Endothelial cell of umbilical vein (primary cell): ENCODE data around the gene C6orf89. TPM values are rescaled to one million over a fixed set of nuclear protein-coding genes. Genes with fewer than 3 reads are reported as not detected.

Source experiments
- BruUV-seq: library from RNA; stranded (reverse); fragments of 400-500 nt; replicated peaks from 2 replicates; lab custom pipeline; 2021; lab: Mats Ljungman, UMichigan
- CTCF ChIA-PET: fragments of 300-600, 350-600 bp; sonication (Branson Sonifier 250); formaldehyde crosslinking; loops from one replicate; lab custom pipeline; 2021; ENCODE audit warnings: antibody characterized with exemption, inconsistent platforms; lab: Charles Lee
- POLR2A ChIA-PET: fragments of 300-600, 350-600 bp; sonication (Branson Sonifier 250); formaldehyde crosslinking; loops from one replicate; lab custom pipeline; 2021; ENCODE audit warnings: antibody characterized with exemption, inconsistent platforms; lab: Charles Lee
- DNase-seq: peaks from one replicate; pipeline ENCODE4 v3.0.0-alpha.2; 2011; ENCODE audit warnings: low read depth, low spot score
- FAIRE-seq: peaks from 2 replicates; lab custom pipeline; 2011; peaks lifted over from hg19 to GRCh38; lab: Jason Lieb, UNC
- H2AFZ ChIP-seq: 2 replicates; pipeline ENCODE4 v1.6.0; 2012; ENCODE audit warnings: low read depth, low read length, control low read depth, inconsistent platforms
- H3K27ac ChIP-seq: 2 replicates; pipeline ENCODE4 v1.5.1; 2011; ENCODE audit warnings: low read depth, mild to moderate bottlenecking, control low read depth, low read length, moderate library complexity; ENCODE audit not compliant: insufficient read depth
- H3K27me3 ChIP-seq, 2 experiments: 2 replicates each; pipeline versions ENCODE4 v1.6.0 to v1.6.1; 2011; ENCODE audit warnings: low read length in 2 of 2, mixed read lengths in 1 of 2; ENCODE audit not compliant: control insufficient read depth in 2 of 2, insufficient read depth in 2 of 2
- H3K36me3 ChIP-seq, 2 experiments: 2 replicates in 1 of 2; 3 replicates in 1 of 2; pipeline ENCODE4 v1.5.1; 2011; ENCODE audit warnings: low read length in 2 of 2, mild to moderate bottlenecking in 1 of 2, moderate library complexity in 1 of 2; ENCODE audit not compliant: control insufficient read depth in 2 of 2, insufficient read depth in 2 of 2; ENCODE audit errors: extremely low read depth in 1 of 2
- H3K4me1 ChIP-seq: 3 replicates; pipeline ENCODE4 v1.5.1; 2011; ENCODE audit warnings: mild to moderate bottlenecking, low read length; ENCODE audit not compliant: control insufficient read depth, insufficient read depth; ENCODE audit errors: extremely low read depth
- H3K4me2 ChIP-seq: 2 replicates; pipeline ENCODE4 v1.6.1; 2011; ENCODE audit warnings: low read length, control low read depth, mixed read lengths; ENCODE audit not compliant: insufficient read depth
- H3K4me3 ChIP-seq, 3 experiments: fragments of 200-600 bp in 1 of 3; sonication (generic), shearing (Covaris generic) in 1 of 3; replicated peaks in 1 of 3; 2 replicates each; pipeline ENCODE4 v1.5.1; 2011 to 2016; ENCODE audit warnings: control low read depth in 3 of 3, low read length in 3 of 3, mild to moderate bottlenecking in 2 of 3, inconsistent platforms in 1 of 3, low read depth in 1 of 3, moderate library complexity in 1 of 3; ENCODE audit not compliant: insufficient read depth in 1 of 3
- H3K79me2 ChIP-seq: 2 replicates; pipeline ENCODE4 v1.6.0; 2012; ENCODE audit warnings: low read length, inconsistent platforms; ENCODE audit not compliant: control insufficient read depth, insufficient read depth
- H3K9ac ChIP-seq: replicated peaks from 2 replicates; pipeline ENCODE3; 2011; ENCODE audit warnings: low read length, control low read depth; ENCODE audit not compliant: insufficient read depth; ENCODE audit errors: extremely low read depth
- H3K9me1 ChIP-seq: replicated peaks from 3 replicates; pipeline ENCODE4 v1.6.0; 2011; ENCODE audit warnings: mild to moderate bottlenecking, low read length; ENCODE audit not compliant: control insufficient read depth, insufficient read depth; ENCODE audit errors: extremely low read depth
- H3K9me3 ChIP-seq: replicated peaks from 2 replicates; pipeline ENCODE4 v1.5.1; 2012; ENCODE audit warnings: low read length, inconsistent platforms; ENCODE audit not compliant: control insufficient read depth, insufficient read depth
- H4K20me1 ChIP-seq: replicated peaks from 2 replicates; pipeline ENCODE3; 2011; ENCODE audit warnings: mild to moderate bottlenecking, low read length; ENCODE audit not compliant: control insufficient read depth, insufficient read depth; ENCODE audit errors: extremely low read depth
- EZH2 ChIP-seq: IDR thresholded peaks from 2 replicates; pipeline ENCODE4 v1.6.1; 2012; ENCODE audit warnings: borderline replicate concordance, low read depth, mild to moderate bottlenecking, moderate library complexity, low read length, inconsistent platforms; ENCODE audit not compliant: severe bottlenecking
- FOS ChIP-seq: IDR thresholded peaks from 2 replicates; pipeline ENCODE4 v1.6.1; 2011; ENCODE audit warnings: mild to moderate bottlenecking, low read length, moderate library complexity, borderline replicate concordance; ENCODE audit not compliant: insufficient read depth
- GATA2 ChIP-seq: IDR thresholded peaks from 2 replicates; pipeline ENCODE4 v1.7.0; 2011; ENCODE audit warnings: low read depth, mild to moderate bottlenecking, moderate library complexity, mixed read lengths, low read length; ENCODE audit not compliant: insufficient read length, insufficient read depth
- JUN ChIP-seq: IDR thresholded peaks from 2 replicates; pipeline ENCODE4 v1.6.1; 2011; ENCODE audit warnings: borderline replicate concordance, low read depth; ENCODE audit not compliant: insufficient read length, insufficient read depth
- MYC ChIP-seq: IDR thresholded peaks from one replicate; pipeline ENCODE4 v1.6.1; 2011; ENCODE audit warnings: mild to moderate bottlenecking, low read depth, low read length
- POLR2A ChIP-seq: IDR thresholded peaks from 2 replicates; pipeline ENCODE4 v1.6.1; 2012; ENCODE audit warnings: low read depth, mild to moderate bottlenecking, control low read depth, low read length
- POLR2AphosphoS5 ChIP-seq: IDR thresholded peaks from 2 replicates; pipeline ENCODE4 v1.6.1; 2012; ENCODE audit warnings: low read depth, mild to moderate bottlenecking, control low read depth, low read length, moderate library complexity; ENCODE audit not compliant: insufficient read depth
- dilution Hi-C: fragments of 300-500 bp; cut with MboI; formaldehyde crosslinking; loops from one replicate; pipeline ENCODE4 v1.15.0; 2019; ENCODE audit warnings: low sequenced_read_pairs; ENCODE audit not compliant: extremely low pct_ligation_motif_present
- intact Hi-C: fragments of 100-400 bp; cut with micrococcal nuclease; formaldehyde crosslinking; loops from one replicate; pipeline ENCODE4 v1.10.0; 2022
- polyA plus RNA-seq, 4 experiments: library from polyadenylated mRNA; depleted of rRNA in 3 of 4; stranded (reverse) in 3 of 4; unstranded in 1 of 4; fragments of >200 nt; gene quantifications; 2 replicates each; pipeline versions ENCODE4 v1.2.1 to v1.2.3, GENCODE V29; 2011 to 2012; ENCODE audit warnings: missing spikeins in 1 of 4
- total RNA-seq: library from RNA; stranded (reverse); gene quantifications from 2 replicates; pipeline ENCODE4 v1.2.3, GENCODE V29; 2021
- TF ChIP-seq, protein P1 (sequence below): IDR thresholded peaks from 2 replicates; pipeline ENCODE4 v1.6.1; 2011; ENCODE audit not compliant: insufficient read depth, insufficient read length
- TF ChIP-seq, protein P2 (sequence below), 2 donors: IDR thresholded peaks; 1 replicate in 1 of 2; 2 replicates in 1 of 2; pipeline ENCODE4 v1.5.1; 2011; ENCODE audit warnings: low read length in 2 of 2, mild to moderate bottlenecking in 2 of 2, moderate library complexity in 2 of 2, control low read depth in 1 of 2, inconsistent platforms in 1 of 2, low read depth in 1 of 2; ENCODE audit not compliant: insufficient read depth in 1 of 2; ENCODE audit errors: extremely low read depth in 1 of 2

C6orf89 gene
- total and polyA plus RNA-seq, 2 donors (not counting 3 experiments of a cell fraction or from before 2014, with no cell fraction given) = 18.2 to 34.0 TPM

DNA sequence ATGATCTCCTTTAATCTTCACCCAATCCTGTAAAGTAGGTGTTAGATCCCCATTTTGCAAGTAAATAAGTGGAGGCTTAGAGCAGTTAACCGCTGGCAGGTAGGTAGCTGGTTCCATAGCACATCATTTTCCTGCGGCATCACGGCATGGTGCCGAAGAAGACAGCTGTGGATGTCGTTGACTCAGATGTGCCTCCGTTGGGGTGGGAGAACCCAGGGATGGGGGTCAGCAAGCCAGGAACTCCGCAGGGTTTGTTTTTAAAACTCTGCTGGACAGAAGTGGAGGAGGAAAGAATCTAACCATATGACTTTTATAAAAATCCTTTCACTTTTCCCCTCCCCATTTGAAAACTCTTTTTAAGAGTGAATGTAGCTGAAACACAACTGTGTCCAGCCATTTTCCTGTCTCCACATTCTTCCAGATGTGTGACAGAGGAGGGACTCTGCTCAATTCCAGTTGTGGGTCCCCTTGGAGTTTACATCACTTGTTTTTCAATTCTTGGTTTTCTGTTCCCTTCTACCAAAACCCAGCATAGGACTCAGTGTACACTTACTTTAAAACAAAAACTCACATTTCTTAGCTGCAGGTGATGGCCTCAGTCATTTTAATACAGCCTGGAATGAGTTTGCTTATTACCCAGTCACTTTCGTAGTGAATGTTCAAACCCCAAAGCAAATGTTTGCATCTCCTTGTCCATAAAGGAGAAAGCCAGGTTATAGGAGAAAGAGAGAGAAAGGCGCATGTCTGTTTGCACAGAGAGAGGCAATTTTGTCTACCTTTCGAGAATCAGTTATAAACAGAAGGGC is 41.2 kb downstream of the C6orf89 start:
- Histone ChIP-seq H3K4me1 (no peaks in the 10 kb centered on the region), H3K27me3 (no peaks in the 10 kb centered on the region), H3K9me1 (no peaks in the 10 kb centered on the region), H3K9ac (no peak overlapping the region), H3K4me2 (no peak overlapping the region), H4K20me1 (no peaks in the 10 kb centered on the region), H3K9me3 (no peaks in the 10 kb centered on the region), H3K36me3 (peaks cover 2 to 7% of the 10 kb centered on the region in 2 experiments), H3K79me2 (no peaks in the 10 kb centered on the region), H3K27ac (no peak overlapping the region), H3K4me3 (no peak overlapping the region), H2AFZ (no peak overlapping the region)
- ChIA-PET POLR2A (interaction anchor here (0.5 kb wide), 1 partner anchor 99 kb away, joined by 5 read pairs; no protein-coding TSS in a partner anchor), CTCF (interaction anchor here (1.0 to 2.7 kb wide), 5 partner anchors 13 to 91 kb away, joined by 3 to 11 read pairs (median 3); no protein-coding TSS in a partner anchor)
- BruUV-seq = no TSS peak
- DNase-seq (no peak), FAIRE-seq (no peak)
- TF ChIP-seq JUN = no peak
- no peak for TF ChIP-seq POLR2A
- no peak for TF ChIP-seq EZH2
- TF ChIP-seq, protein P1, sequence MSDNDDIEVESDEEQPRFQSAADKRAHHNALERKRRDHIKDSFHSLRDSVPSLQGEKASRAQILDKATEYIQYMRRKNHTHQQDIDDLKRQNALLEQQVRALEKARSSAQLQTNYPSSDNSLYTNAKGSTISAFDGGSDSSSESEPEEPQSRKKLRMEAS = no peak
- TF ChIP-seq MYC = no peak
- no peak for TF ChIP-seq GATA2
- TF ChIP-seq, protein P2, sequence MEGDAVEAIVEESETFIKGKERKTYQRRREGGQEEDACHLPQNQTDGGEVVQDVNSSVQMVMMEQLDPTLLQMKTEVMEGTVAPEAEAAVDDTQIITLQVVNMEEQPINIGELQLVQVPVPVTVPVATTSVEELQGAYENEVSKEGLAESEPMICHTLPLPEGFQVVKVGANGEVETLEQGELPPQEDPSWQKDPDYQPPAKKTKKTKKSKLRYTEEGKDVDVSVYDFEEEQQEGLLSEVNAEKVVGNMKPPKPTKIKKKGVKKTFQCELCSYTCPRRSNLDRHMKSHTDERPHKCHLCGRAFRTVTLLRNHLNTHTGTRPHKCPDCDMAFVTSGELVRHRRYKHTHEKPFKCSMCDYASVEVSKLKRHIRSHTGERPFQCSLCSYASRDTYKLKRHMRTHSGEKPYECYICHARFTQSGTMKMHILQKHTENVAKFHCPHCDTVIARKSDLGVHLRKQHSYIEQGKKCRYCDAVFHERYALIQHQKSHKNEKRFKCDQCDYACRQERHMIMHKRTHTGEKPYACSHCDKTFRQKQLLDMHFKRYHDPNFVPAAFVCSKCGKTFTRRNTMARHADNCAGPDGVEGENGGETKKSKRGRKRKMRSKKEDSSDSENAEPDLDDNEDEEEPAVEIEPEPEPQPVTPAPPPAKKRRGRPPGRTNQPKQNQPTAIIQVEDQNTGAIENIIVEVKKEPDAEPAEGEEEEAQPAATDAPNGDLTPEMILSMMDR (IDR thresholded peaks at IDR 0.05; ENCODE audit: extremely low read depth in 1 of 2, insufficient read depth in 1 of 2, low read depth in 1 of 2, low read length in 2 of 2) = no peak
- no peak for TF ChIP-seq FOS
- no peak for TF ChIP-seq POLR2AphosphoS5
- dilution Hi-C loops (no loop called here), intact Hi-C loops (no loop called here)
